ENCODE data around the gene FYN. TPM values are rescaled to one million over a fixed set of nuclear protein-coding genes. Genes with fewer than 3 reads are reported as not detected.

FYN gene
- total and polyA plus RNA-seq, 9 of the 15 experiments (the other 6 are each of a cell fraction or from before 2014, with no cell fraction given) = 2.9 to 22.1 (median 11.4) TPM

GRCh38 chr6:111872401-111873177, 663 bp downstream of the FYN start:
- H3K9me1 ChIP-seq (ENCODE audit: control insufficient read depth, insufficient read depth, low read length) = no peaks in the 10 kb centered on the region
- FAIRE-seq (no peak), DNase-seq (ENCODE audit: extremely low read depth in 1 of 4, low spot score in 3 of 4) (peak; percentile 19 to 54 (median 50)), ATAC-seq (peak; percentile 28)
- ChIA-PET CTCF (ENCODE audit: low intra/inter-chr PET ratio) (no interaction called here), POLR2A (interaction anchor here (0.5 to 0.9 kb wide), 3 partner anchors 13 to 388 kb away, joined by 3 read pairs; no protein-coding TSS in a partner anchor)
- intact Hi-C loops (cut with micrococcal nuclease) (loop anchor here (1.0 to 5.0 kb wide), 4 partner anchors 29 to 170 kb away; no protein-coding TSS in a partner anchor), in situ Hi-C loops (cut with MboI) (no loop called here)
- H3K27me3 ChIP-seq (ENCODE audit: control insufficient read depth in 2 of 2, insufficient read depth in 2 of 2, low read length in 2 of 2) = peaks cover 5 to 9% of the 10 kb centered on the region in 2 experiments; a peak in 3 of 5 replicates
- peak overlapping the region in 1 of 2 experiments; percentile 74; a peak in 3 of 4 replicates for H3K9ac ChIP-seq (ENCODE audit: insufficient read depth in 1 of 2, low read depth in 2 of 2, low read length in 2 of 2)
- BruUV-seq (replicated peaks) = no TSS peak
- 0 out of 2 replicates have a peak, but pooled peaks cover 2% of the 10 kb centered on the region for H4K20me1 ChIP-seq (replicated peaks; ENCODE audit: control insufficient read depth, insufficient read depth, low read length)
- no peaks in the 10 kb centered on the region for H3K79me2 ChIP-seq (ENCODE audit: control insufficient read depth, insufficient read depth, low read length)
- peaks cover 20 to 30% of the 10 kb centered on the region in 2 experiments for H3K4me1 ChIP-seq (replicated peaks in 1 of 2; ENCODE audit: control insufficient read depth in 2 of 2, insufficient read depth in 2 of 2, low read length in 2 of 2)
- H3K36me3 ChIP-seq (ENCODE audit: control insufficient read depth, insufficient read depth, low read length) = no peaks in the 10 kb centered on the region
- no peak overlapping the region; the same call in 2 of the 3 replicates for H3K27ac ChIP-seq (ENCODE audit: extremely low read depth, low read depth, low read length)
- peak overlapping the region; percentile 58 for H3K4me3 ChIP-seq
- peak overlapping the region; percentile 96 for H2AFZ ChIP-seq (ENCODE audit: low read depth, low read length)
- peak overlapping the region; percentile 90 for H3K4me2 ChIP-seq (ENCODE audit: insufficient read depth, low read length)
- H3K9me3 ChIP-seq (replicated peaks; ENCODE audit: control insufficient read depth, insufficient read depth, low read depth, low read length) = no peaks in the 10 kb centered on the region
- WGBS (ENCODE audit: insufficient coverage, low coverage, missing lambda C conversion rate) = 3% methylated on average over 25 of the region's 83 CpGs
- no peak for TF ChIP-seq ETV5 (CRISPR knock-in tag; IDR thresholded peaks at IDR 0.05; ENCODE audit: low read depth)
- no peak for TF ChIP-seq CBX5 (IDR thresholded peaks at IDR 0.05; ENCODE audit: borderline replicate concordance, low read depth)
- TF ChIP-seq, protein P1, sequence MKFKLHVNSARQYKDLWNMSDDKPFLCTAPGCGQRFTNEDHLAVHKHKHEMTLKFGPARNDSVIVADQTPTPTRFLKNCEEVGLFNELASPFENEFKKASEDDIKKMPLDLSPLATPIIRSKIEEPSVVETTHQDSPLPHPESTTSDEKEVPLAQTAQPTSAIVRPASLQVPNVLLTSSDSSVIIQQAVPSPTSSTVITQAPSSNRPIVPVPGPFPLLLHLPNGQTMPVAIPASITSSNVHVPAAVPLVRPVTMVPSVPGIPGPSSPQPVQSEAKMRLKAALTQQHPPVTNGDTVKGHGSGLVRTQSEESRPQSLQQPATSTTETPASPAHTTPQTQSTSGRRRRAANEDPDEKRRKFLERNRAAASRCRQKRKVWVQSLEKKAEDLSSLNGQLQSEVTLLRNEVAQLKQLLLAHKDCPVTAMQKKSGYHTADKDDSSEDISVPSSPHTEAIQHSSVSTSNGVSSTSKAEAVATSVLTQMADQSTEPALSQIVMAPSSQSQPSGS (CRISPR knock-in tag; IDR thresholded peaks at IDR 0.05) = no peak
- no peak for TF ChIP-seq ZBTB2 (IDR thresholded peaks at IDR 0.05)
- TF ChIP-seq HMG20B (CRISPR knock-in tag; IDR thresholded peaks at IDR 0.05) = no peak
- TF ChIP-seq RBFOX2 (IDR thresholded peaks at IDR 0.05; ENCODE audit: low read depth, low read length) = peak; percentile 48; the same call in 1 of the 2 replicates
- TF ChIP-seq HBP1 (CRISPR knock-in tag; IDR thresholded peaks at IDR 0.05) = no peak
- no peak for TF ChIP-seq SREBF1 (IDR thresholded peaks at IDR 0.05; ENCODE audit: borderline replicate concordance, low read depth, low read length)
- TF ChIP-seq, protein P2, sequence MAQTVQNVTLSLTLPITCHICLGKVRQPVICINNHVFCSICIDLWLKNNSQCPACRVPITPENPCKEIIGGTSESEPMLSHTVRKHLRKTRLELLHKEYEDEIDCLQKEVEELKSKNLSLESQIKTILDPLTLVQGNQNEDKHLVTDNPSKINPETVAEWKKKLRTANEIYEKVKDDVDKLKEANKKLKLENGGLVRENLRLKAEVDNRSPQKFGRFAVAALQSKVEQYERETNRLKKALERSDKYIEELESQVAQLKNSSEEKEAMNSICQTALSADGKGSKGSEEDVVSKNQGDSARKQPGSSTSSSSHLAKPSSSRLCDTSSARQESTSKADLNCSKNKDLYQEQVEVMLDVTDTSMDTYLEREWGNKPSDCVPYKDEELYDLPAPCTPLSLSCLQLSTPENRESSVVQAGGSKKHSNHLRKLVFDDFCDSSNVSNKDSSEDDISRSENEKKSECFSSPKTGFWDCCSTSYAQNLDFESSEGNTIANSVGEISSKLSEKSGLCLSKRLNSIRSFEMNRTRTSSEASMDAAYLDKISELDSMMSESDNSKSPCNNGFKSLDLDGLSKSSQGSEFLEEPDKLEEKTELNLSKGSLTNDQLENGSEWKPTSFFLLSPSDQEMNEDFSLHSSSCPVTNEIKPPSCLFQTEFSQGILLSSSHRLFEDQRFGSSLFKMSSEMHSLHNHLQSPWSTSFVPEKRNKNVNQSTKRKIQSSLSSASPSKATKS (CRISPR knock-in tag; IDR thresholded peaks at IDR 0.05) = no peak
- no peak for TF ChIP-seq ZNF23 (CRISPR knock-in tag; IDR thresholded peaks at IDR 0.05)
- no peak for TF ChIP-seq FUS (optimal IDR thresholded peaks at IDR 0.05; ENCODE audit: low read depth, low read length)

All from K562 (cell line).